COLO668 (cell line): ENCODE data around the gene SLC37A4.
A peak's percentile ranks its signal among the peaks of the same experiment; 100 is the strongest.
"Not testable (repeated sequence)": the region's sequence is repeated elsewhere in the genome, so short reads cannot be mapped to it uniquely, and the experiment has no call there.

Source experiments
- DNase-seq: peaks from one replicate; lab custom pipeline; 2025; ENCODE audit not compliant: unreplicated experiment; lab: John Stamatoyannopoulos, UW

The SLC37A4 gene

GRCh38 chr11:119030329-119031047 is at the start of gene SLC37A4:
SLC37A4 (minus strand) TSS chr11:119030877.
- DNase-seq, result peak; percentile 99

GRCh38 chr11:119078675-119079420 is 48.2 kb upstream of the SLC37A4 start:
- no peak for DNase-seq

- DNase-seq, result no peak
Observed at GRCh38 chr11:119077839-119078238, 47.2 kb upstream of the SLC37A4 start.

GRCh38 chr11:119067371-119068222 is 36.9 kb upstream of the SLC37A4 start, which contains the start of gene VPS11:
VPS11 (plus strand) TSS chr11:119067818; CDS start chr11:119067824, 6 bp downstream.
- peak; percentile 95 for DNase-seq

GRCh38 chr11:119065369-119065768 is 34.7 kb upstream of the SLC37A4 start:
- DNase-seq, result peak; percentile 12

GRCh38 chr11:119062779-119063178 is 32.1 kb upstream of the SLC37A4 start:
- no peak for DNase-seq

- DNase-seq, result no peak
Observed at GRCh38 chr11:119061256-119061655, 30.6 kb upstream of the SLC37A4 start.

- DNase-seq, result not testable (repeated sequence)
Observed at GRCh38 chr11:119059128-119059527, 28.5 kb upstream of the SLC37A4 start.

GRCh38 chr11:119057000-119057769 is 26.5 kb upstream of the SLC37A4 start, which contains the start of gene HYOU1:
HYOU1 (minus strand) TSS chr11:119057205; CDS start chr11:119056160, 1,045 bp downstream.
- peak; percentile 99 for DNase-seq

- peak; percentile 61 for DNase-seq
Observed at GRCh38 chr11:119056421-119056999, 25.8 kb upstream of the SLC37A4 start.

- DNase-seq, result peak; percentile 17
Observed at GRCh38 chr11:119055901-119056300, 25.2 kb upstream of the SLC37A4 start.

GRCh38 chr11:119054418-119054817 is 23.7 kb upstream of the SLC37A4 start:
- DNase-seq, result no peak

GRCh38 chr11:119052163-119052814 is 21.6 kb upstream of the SLC37A4 start:
- DNase-seq, result no peak

GRCh38 chr11:119051440-119052162 is 20.9 kb upstream of the SLC37A4 start:
- no peak for DNase-seq

- no peak for DNase-seq
Observed at GRCh38 chr11:119049081-119049480, 18.4 kb upstream of the SLC37A4 start.

- no peak for DNase-seq
Observed at GRCh38 chr11:119048644-119049043, 18.0 kb upstream of the SLC37A4 start.

- no peak for DNase-seq
Observed at GRCh38 chr11:119047205-119047604, 16.5 kb upstream of the SLC37A4 start.

GRCh38 chr11:119046489-119046888 is 15.8 kb upstream of the SLC37A4 start:
- DNase-seq, result no peak

- DNase-seq, result no peak
Observed at GRCh38 chr11:119044708-119045107, 14.0 kb upstream of the SLC37A4 start.
